ENCODE measurements around the gene IFT80. TPM values are rescaled to one million over a fixed set of nuclear protein-coding genes. Genes with fewer than 3 reads are reported as not detected.

Gene IFT80
- total RNA-seq, 4 donors from 2014 or later = 19.5 to 57.5 (median 31.6) TPM

- H3K27me3 ChIP-seq = no peaks in the 10 kb centered on the region
- H3K9me3 ChIP-seq = no peaks in the 10 kb centered on the region
- H3K4me1 ChIP-seq = no peaks in the 10 kb centered on the region
- TF ChIP-seq EP300 (IDR thresholded peaks at IDR 0.05) (no peak), POLR2A (IDR thresholded peaks at IDR 0.05) (no peak), CTCF (IDR thresholded peaks at IDR 0.05) (no peak)
- peaks cover 0 to 51% (median 0%) of the 10 kb centered on the region in 3 donors for H3K36me3 ChIP-seq
- 59 to 88% methylated on average over 2 of the region's 2 CpGs for WGBS, 2 donors
- no peak overlapping the region for H3K27ac ChIP-seq
- no peak overlapping the region for H3K4me3 ChIP-seq
- DNase-seq (ENCODE audit: low spot score in 2 of 2) = no peak
Observed at GRCh38 chr3:160279657-160280056, 119.4 kb downstream of the IFT80 start.

DNA sequence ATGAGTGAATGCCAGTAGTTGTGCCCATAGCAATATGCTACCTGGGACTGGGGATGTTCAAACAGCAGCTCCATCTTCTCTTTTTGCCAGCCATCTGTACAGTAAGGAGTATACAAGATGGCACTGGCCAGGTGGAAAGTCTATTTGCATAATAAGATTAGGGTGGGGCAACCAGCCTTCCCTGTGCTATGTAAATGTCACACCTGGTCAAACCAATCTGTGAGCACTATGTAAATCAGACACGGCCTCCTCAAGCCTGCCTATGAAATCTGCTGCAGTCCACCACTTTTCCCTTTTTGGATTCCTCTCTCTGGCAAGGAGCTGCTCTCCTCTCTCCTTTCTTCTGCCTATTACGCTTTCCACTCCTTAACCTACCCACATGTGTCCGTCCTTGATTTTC lies 120.8 kb downstream of the IFT80 start:
- H3K36me3 ChIP-seq = peaks cover 0 to 65% (median 0%) of the 10 kb centered on the region in 3 donors
- DNase-seq (ENCODE audit: low spot score in 2 of 2) = no peak
- TF ChIP-seq POLR2A (IDR thresholded peaks at IDR 0.05) = no peak
- TF ChIP-seq CTCF (IDR thresholded peaks at IDR 0.05) = no peak
- TF ChIP-seq EP300 (IDR thresholded peaks at IDR 0.05) = no peak
- no peak overlapping the region for H3K4me3 ChIP-seq
- 88 to 91% methylated on average over 3 of the region's 3 CpGs for WGBS, 2 donors
- no peak overlapping the region for H3K27ac ChIP-seq
- H3K9me3 ChIP-seq = no peaks in the 10 kb centered on the region
- H3K27me3 ChIP-seq = no peaks in the 10 kb centered on the region
- H3K4me1 ChIP-seq = no peaks in the 10 kb centered on the region

- Histone ChIP-seq H3K27me3 (no peaks in the 10 kb centered on the region), H3K36me3 (peaks cover 0 to 13% (median 0%) of the 10 kb centered on the region in 3 donors), H3K4me3 (no peak overlapping the region), H3K9me3 (no peaks in the 10 kb centered on the region), H3K27ac (no peak overlapping the region), H3K4me1 (no peaks in the 10 kb centered on the region)
- DNase-seq (ENCODE audit: low spot score in 2 of 2) = no peak
- TF ChIP-seq CTCF (IDR thresholded peaks at IDR 0.05) (no peak), EP300 (IDR thresholded peaks at IDR 0.05) (no peak), POLR2A (IDR thresholded peaks at IDR 0.05) (no peak)
- 88 to 95% methylated on average over 2 of the region's 2 CpGs for WGBS, 2 donors
Observed at GRCh38 chr3:160265088-160265487, 133.9 kb downstream of the IFT80 start.

DNA sequence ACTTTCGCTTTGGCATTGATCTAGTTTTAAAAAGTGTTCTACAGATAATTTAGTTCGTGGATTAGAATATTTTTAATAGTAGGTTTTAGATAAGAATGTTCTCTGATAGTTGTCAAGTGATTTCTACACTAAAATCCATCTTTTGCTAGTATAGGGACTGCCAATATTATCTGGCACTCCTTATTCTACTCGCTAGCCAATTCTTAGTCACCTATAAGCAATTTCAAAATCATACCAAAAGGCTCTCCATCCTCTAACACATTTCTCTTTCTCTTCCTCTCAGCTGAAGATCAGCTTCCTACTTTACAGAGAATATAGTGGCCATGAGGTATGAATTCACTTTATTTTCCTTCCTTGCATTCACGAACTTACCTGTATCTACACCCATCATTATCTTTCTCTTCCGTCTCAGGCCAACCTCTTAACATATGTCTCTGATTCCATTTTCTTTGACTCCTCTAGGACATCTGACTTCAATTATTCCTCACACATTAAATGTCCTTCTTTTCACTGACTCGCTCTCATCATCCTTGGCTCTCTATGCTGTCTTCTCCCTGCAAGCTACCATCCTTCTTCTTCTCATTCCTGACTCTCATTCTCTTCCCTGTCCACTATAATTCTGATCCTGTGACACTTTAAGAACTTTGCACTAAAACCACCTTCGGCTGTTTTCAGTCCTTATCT lies 138.3 kb downstream of the IFT80 start:
- Histone ChIP-seq H3K27ac (no peak overlapping the region), H3K4me3 (no peak overlapping the region)
- TF ChIP-seq EP300 (IDR thresholded peaks at IDR 0.05) (no peak), POLR2A (IDR thresholded peaks at IDR 0.05) (no peak), CTCF (IDR thresholded peaks at IDR 0.05) (no peak)

GRCh38 chr3:160259589-160259988 lies 139.4 kb downstream of the IFT80 start:
- H3K9me3 ChIP-seq = no peaks in the 10 kb centered on the region
- no peak overlapping the region for H3K27ac ChIP-seq
- H3K4me3 ChIP-seq = no peak overlapping the region
- TF ChIP-seq EP300 (IDR thresholded peaks at IDR 0.05) = no peak
- no peak for TF ChIP-seq POLR2A (IDR thresholded peaks at IDR 0.05)
- no peak for TF ChIP-seq CTCF (IDR thresholded peaks at IDR 0.05)
- DNase-seq (ENCODE audit: low spot score in 2 of 2) = no peak
- H3K4me1 ChIP-seq = no peaks in the 10 kb centered on the region
- WGBS, 2 donors = 81 to 88% methylated on average over 1 of the region's 1 CpG
- no peaks in the 10 kb centered on the region for H3K27me3 ChIP-seq
- peaks cover 0 to 32% (median 0%) of the 10 kb centered on the region in 3 donors for H3K36me3 ChIP-seq

More for the DNA sequence above, 138.3 kb downstream of the IFT80 start:
- H3K27me3 ChIP-seq = no peaks in the 10 kb centered on the region
- H3K36me3 ChIP-seq = peaks cover 0 to 28% (median 0%) of the 10 kb centered on the region in 3 donors
- H3K9me3 ChIP-seq = no peaks in the 10 kb centered on the region
- DNase-seq (ENCODE audit: low spot score in 2 of 2) = no peak
- H3K4me1 ChIP-seq = no peaks in the 10 kb centered on the region
- WGBS, 2 donors = 77 to 82% methylated on average over 7 of the region's 7 CpGs
